GM12878 (cell line): ENCODE results near the gene CFAP20. TPM values are rescaled to one million over a fixed set of nuclear protein-coding genes. Genes with fewer than 3 reads are reported as not detected.
A peak's percentile ranks its signal among the peaks of the same experiment; 100 is the strongest.

ENCODE experiments used
- ATAC-seq: fragments of 200-7000 bp; cut with Tn5 transposase; 3 replicates; pipeline ENCODE4 v1.9.1; 2020; ENCODE audit warnings: mild to moderate bottlenecking, moderate library complexity
- BruUV-seq: library from RNA; stranded (reverse); fragments of 400-500 nt; replicated peaks from 2 replicates; lab custom pipeline; 2021; lab: Mats Ljungman, UMichigan
- CTCF ChIA-PET: fragments of 300-600 bp; sonication (Branson Sonifier 250); formaldehyde crosslinking; extraction: SDS; loops from one replicate; lab custom pipeline; 2021; ENCODE audit warnings: inconsistent platforms; lab: Yijun Ruan, JAX
- POLR2A ChIA-PET: fragments of 350-600 bp; formaldehyde crosslinking; extraction: SDS; loops from one replicate; lab custom pipeline; 2021; ENCODE audit warnings: inconsistent platforms; lab: Charles Lee
- RAD21 ChIA-PET: fragments of 300-600 bp; sonication (Branson Sonifier 250); formaldehyde crosslinking; loops from one replicate; lab custom pipeline; 2023; ENCODE audit warnings: antibody characterized with exemption; ENCODE audit not compliant: unreplicated experiment; lab: Charles Lee
- SMC1A ChIA-PET: fragments of 300-600 bp; sonication (Branson Sonifier 250); formaldehyde crosslinking; loops from one replicate; lab custom pipeline; 2023; ENCODE audit not compliant: unreplicated experiment, uncharacterized antibody; lab: Charles Lee
- DNase-seq: peaks from one replicate; pipeline ENCODE4 v3.0.0-alpha.2; 2011; ENCODE audit warnings: low read depth, low spot score
- FAIRE-seq: peaks from 3 replicates; lab custom pipeline; 2011; peaks lifted over from hg19 to GRCh38; lab: Jason Lieb, UNC
- H2AFZ ChIP-seq: 2 replicates; pipeline ENCODE4 v1.6.0; 2011; ENCODE audit warnings: low read depth, low read length, control low read depth; ENCODE audit not compliant: control insufficient read depth
- H3K27ac ChIP-seq: 2 replicates; pipeline ENCODE4 v1.5.1; 2011; ENCODE audit warnings: control low read depth; ENCODE audit not compliant: control insufficient read depth, insufficient read depth
- H3K27me3 ChIP-seq, 2 experiments: replicated peaks in 1 of 2; 2 replicates each; pipeline versions ENCODE4 v1.6.0 to v1.6.1; 2011; ENCODE audit warnings: low read length in 1 of 2; ENCODE audit not compliant: control insufficient read depth in 2 of 2, insufficient read depth in 2 of 2
- H3K36me3 ChIP-seq, 2 experiments: 2 replicates each; pipeline ENCODE4 v1.5.1; 2011; ENCODE audit warnings: low read length in 1 of 2; ENCODE audit not compliant: control insufficient read depth in 2 of 2, insufficient read depth in 2 of 2
- H3K4me1 ChIP-seq: 2 replicates; pipeline ENCODE4 v1.6.1; 2011; ENCODE audit warnings: mild to moderate bottlenecking, low read length, moderate library complexity, mixed read lengths; ENCODE audit not compliant: control insufficient read depth, insufficient read depth
- H3K4me2 ChIP-seq: 2 replicates; pipeline ENCODE4 v1.6.0; 2011; ENCODE audit warnings: control low read depth; ENCODE audit not compliant: control insufficient read depth, insufficient read depth
- H3K4me3 ChIP-seq: fragments of 200-600 bp; sonication (generic); 2 replicates; pipeline ENCODE4 v1.5.1; 2016
- H3K79me2 ChIP-seq: 2 replicates; pipeline ENCODE4 v1.6.0; 2011; ENCODE audit warnings: low read length; ENCODE audit not compliant: control insufficient read depth, insufficient read depth
- H3K9ac ChIP-seq: 2 replicates; pipeline ENCODE4 v1.8.0; 2011; ENCODE audit warnings: low read length, control low read depth, mixed read lengths; ENCODE audit not compliant: control insufficient read depth, insufficient read depth
- H3K9me3 ChIP-seq: replicated peaks from 3 replicates; pipeline ENCODE4 v1.5.1; 2011; ENCODE audit warnings: mild to moderate bottlenecking, low read length; ENCODE audit not compliant: control insufficient read depth, insufficient read depth
- H4K20me1 ChIP-seq: 2 replicates; pipeline ENCODE4 v1.6.0; 2011; ENCODE audit not compliant: control insufficient read depth, insufficient read depth
- CBX3 ChIP-seq: fragments of 200-600 bp; sonication (generic); IDR thresholded peaks from 2 replicates; pipeline ENCODE4 v1.6.1; 2016; ENCODE audit warnings: low read depth, borderline replicate concordance
- CEBPB ChIP-seq, 2 experiments: fragments of 150-350 bp in 1 of 2; IDR thresholded peaks; 2 replicates each; pipeline ENCODE4 v1.6.1; 2012 to 2014; ENCODE audit warnings: low read depth in 2 of 2, low read length in 2 of 2, borderline replicate concordance in 1 of 2, inconsistent platforms in 1 of 2
- CREM ChIP-seq: IDR thresholded peaks from 2 replicates; pipeline ENCODE4 v1.6.1; 2014; ENCODE audit warnings: antibody characterized with exemption, low read depth
- FOS ChIP-seq: IDR thresholded peaks from 3 replicates; pipeline ENCODE4 v1.6.1; 2011; ENCODE audit warnings: borderline replicate concordance; ENCODE audit not compliant: insufficient read length; ENCODE audit errors: extremely low read depth
- SIN3A ChIP-seq: IDR thresholded peaks from 2 replicates; pipeline ENCODE4 v1.6.1; 2012; ENCODE audit warnings: low read depth, low read length, improper control_type of control experiment
- SMAD1 ChIP-seq: fragments of 450-650 bp; IDR thresholded peaks from 2 replicates; pipeline ENCODE4 v1.6.1; 2018; ENCODE audit warnings: mild to moderate bottlenecking, low read depth; ENCODE audit not compliant: partially characterized antibody
- SP1 ChIP-seq: IDR thresholded peaks from one replicate; pipeline ENCODE4 v1.6.1; 2011; ENCODE audit warnings: low read depth, low read length
- SPI1 ChIP-seq: IDR thresholded peaks from 2 replicates; pipeline ENCODE4 v1.6.1; 2011; ENCODE audit warnings: low read depth, mild to moderate bottlenecking, low read length, moderate library complexity, borderline replicate concordance; ENCODE audit not compliant: insufficient read depth
- YBX1 ChIP-seq: fragments of 450-650 bp; IDR thresholded peaks from 2 replicates; pipeline ENCODE4 v1.6.1; 2016; ENCODE audit warnings: antibody characterized with exemption
- WGBS: methylation state at CpG from one replicate; pipeline ENCODE4 v1.1.6; 2016; ENCODE audit warnings: low lambda C conversion rate; ENCODE audit not compliant: insufficient replicate concordance, insufficient coverage; ENCODE audit errors: missing lambda C conversion rate; 5-methylcytosine and 5-hydroxymethylcytosine counted together
- in situ Hi-C: fragments of 300-500 bp; cut with MboI; formaldehyde crosslinking; loops from 9 replicates; pipeline ENCODE4 v1.14.3; 2018; ENCODE audit warnings: mixed read lengths
- intact Hi-C: fragments of 100-400 bp; cut with micrococcal nuclease; formaldehyde crosslinking; loops from one replicate; pipeline ENCODE4 v1.14.2; 2022; ENCODE audit not compliant: unreplicated experiment
- polyA plus RNA-seq, 11 experiments: library from polyadenylated mRNA; depleted of rRNA in 4 of 11; unstranded in 6 of 11; stranded (reverse) in 5 of 11; fragments of >200 nt; fragmentation: Nextera tagmentation in 4 of 11; fragmentation: Illumina TruSeq in 1 of 11; extraction: Ambion mirVana in 4 of 11; extraction: Trizol in 1 of 11; gene quantifications; 1 replicate in 1 of 11; 2 replicates in 10 of 11; pipeline versions ENCODE4 v1.2.1 to v1.2.3, GENCODE V29; 2011 to 2016; ENCODE audit warnings: inconsistent platforms in 2 of 11, missing spikeins in 2 of 11, low read depth in 1 of 11
- total RNA-seq, 4 experiments: library from RNA; depleted of rRNA in 3 of 4; stranded (reverse); fragments of >200 nt in 3 of 4; fragmentation: Illumina TruSeq in 1 of 4; extraction: Trizol in 1 of 4; gene quantifications; 2 replicates each; pipeline versions ENCODE4 v1.2.1 to v1.2.3, GENCODE V29; 2013 to 2021
- TF ChIP-seq, protein P1 (sequence below): fragments of 450-650 bp; IDR thresholded peaks from 2 replicates; pipeline ENCODE4 v1.6.1; 2017; ENCODE audit warnings: borderline replicate concordance

Gene CFAP20
- total and polyA plus RNA-seq, 10 of the 15 experiments (the other 5 are each of a cell fraction or from before 2014, with no cell fraction given) = 10.9 to 61.7 (median 46.2) TPM

DNA sequence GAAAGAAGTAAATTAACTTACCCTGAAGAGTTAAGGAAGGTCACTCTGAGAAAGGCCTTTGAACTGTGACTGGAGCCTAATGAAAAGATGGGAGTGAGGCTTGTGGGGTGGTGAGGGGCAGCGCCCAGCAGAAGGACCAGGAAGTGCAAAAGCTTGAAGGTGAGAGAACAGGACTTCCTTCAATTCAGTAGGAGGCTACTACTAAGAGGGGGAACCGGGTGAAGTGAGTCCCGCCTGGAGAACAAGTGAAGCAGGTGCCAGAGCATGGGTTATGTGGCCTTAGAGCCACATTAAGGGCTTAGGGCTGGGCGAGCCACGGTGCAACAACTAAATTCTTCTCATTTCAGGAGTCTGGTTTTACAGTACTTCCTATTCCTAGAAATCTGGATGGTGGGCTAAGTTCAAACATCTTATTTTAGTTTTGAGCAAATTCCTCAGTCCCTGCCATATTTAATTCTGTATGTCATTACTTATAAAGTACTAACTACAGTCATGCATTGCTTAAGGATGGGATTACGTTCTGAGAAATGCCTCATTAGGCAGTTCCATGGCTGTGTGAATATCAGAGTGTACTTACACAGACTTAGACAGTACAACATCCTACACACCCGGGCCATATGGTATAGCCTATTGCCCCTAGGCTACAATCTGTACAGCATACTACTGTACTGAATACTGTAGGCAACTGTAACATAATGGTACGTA is 5.1 kb downstream of the CFAP20 start:
- WGBS = 36% methylated on average over 8 of the region's 8 CpGs
- no peak for DNase-seq
- in situ Hi-C loops = no loop called here
- no peak for FAIRE-seq
- H3K79me2 ChIP-seq = peaks cover 77% of the 10 kb centered on the region
- BruUV-seq = no TSS peak
- H2AFZ ChIP-seq = no peak overlapping the region
- no peak overlapping the region; the same call in 1 of the 2 replicates for H3K27ac ChIP-seq
- no peaks in the 10 kb centered on the region for H3K9me3 ChIP-seq
- H3K4me2 ChIP-seq = peak overlapping the region; percentile 44
- intact Hi-C loops = loop anchor here (2.0 to 10.0 kb wide), 3 partner anchors 103 to 679 kb away; partner anchors contain the start of genes CIAPIN1 and COQ9
- H3K9ac ChIP-seq = no peak overlapping the region; the same call in 1 of the 2 replicates
- ATAC-seq = no peak
- TF ChIP-seq FOS = no peak
- no peak for TF ChIP-seq YBX1
- ChIA-PET SMC1A (interaction anchor here (0.8 to 4.5 kb wide), 5 partner anchors 15 to 105 kb away, joined by 4 to 50 read pairs (median 17); no protein-coding TSS in a partner anchor), CTCF (interaction anchor here (0.5 to 13.7 kb wide), 10 partner anchors 24 to 389 kb away, joined by 3 to 186 read pairs (median 4); partner anchors contain the start of genes KATNB1, MMP15 and ZNF319), RAD21 (interaction anchor here (0.5 to 3.7 kb wide), 6 partner anchors 15 to 420 kb away, joined by 3 to 24 read pairs (median 3); no protein-coding TSS in a partner anchor), POLR2A (no interaction called here)
- peaks cover 21% of the 10 kb centered on the region for H3K4me1 ChIP-seq
- peaks cover 5% of the 10 kb centered on the region; the same call in 1 of the 2 replicates for H4K20me1 ChIP-seq
- H3K36me3 ChIP-seq = peaks cover 0 to 4% of the 10 kb centered on the region in 2 experiments; a peak in 1 of 4 replicates
- H3K4me3 ChIP-seq = 0 out of 2 replicates have a peak overlapping the region, but pooled peaks have one; percentile 8
- H3K27me3 ChIP-seq = no peaks in the 10 kb centered on the region

DNA sequence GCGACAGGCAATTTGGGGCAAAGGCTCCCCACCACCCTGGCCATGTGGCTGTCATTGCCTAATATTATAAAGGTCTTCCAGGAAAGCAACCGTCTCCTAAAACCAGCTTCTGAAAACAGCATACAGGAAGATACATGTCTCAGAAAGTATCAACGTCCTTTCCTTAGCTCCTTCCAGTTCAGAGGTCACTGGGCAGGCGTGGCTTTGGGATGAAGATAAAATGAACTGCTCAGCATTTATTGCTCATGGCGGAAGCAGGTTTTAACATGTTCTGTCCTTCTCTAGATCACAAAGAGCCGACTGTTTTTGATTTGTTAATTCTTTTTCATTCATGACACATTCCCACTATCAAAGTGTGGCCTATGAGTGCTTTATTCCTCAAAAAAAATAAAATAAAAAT is 8.0 kb downstream of the CFAP20 start:
- no peaks in the 10 kb centered on the region for H3K27me3 ChIP-seq
- no peaks in the 10 kb centered on the region; the same call in 1 of the 2 replicates for H4K20me1 ChIP-seq
- H3K36me3 ChIP-seq = peaks cover 0 to 4% of the 10 kb centered on the region in 2 experiments; a peak in 3 of 4 replicates
- ATAC-seq (no peak), FAIRE-seq (no peak), DNase-seq (no peak)
- H3K79me2 ChIP-seq = peaks cover 50% of the 10 kb centered on the region
- BruUV-seq = no TSS peak
- WGBS = 76% methylated on average over 6 of the region's 6 CpGs
- in situ Hi-C loops = no loop called here
- SMC1A ChIA-PET = interaction anchor here (0.7 to 4.5 kb wide), 28 partner anchors 8 to 544 kb away, joined by 3 to 50 read pairs (median 4); partner anchors contain the start of genes CFAP20, MMP15 and ZNF319
- no peaks in the 10 kb centered on the region for H3K9me3 ChIP-seq
- RAD21 ChIA-PET = interaction anchor here (0.8 to 4.4 kb wide), 13 partner anchors 12 to 122 kb away, joined by 3 to 61 read pairs (median 5); partner anchors contain the start of gene MMP15
- POLR2A ChIA-PET = interaction anchor here (0.6 to 2.4 kb wide), 4 partner anchors 18 to 200 kb away, joined by 3 to 12 read pairs (median 4); no protein-coding TSS in a partner anchor
- H3K4me2 ChIP-seq = no peak overlapping the region
- no peak overlapping the region for H2AFZ ChIP-seq
- no peak overlapping the region; the same call in 1 of the 2 replicates for H3K27ac ChIP-seq
- CTCF ChIA-PET = interaction anchor here (0.7 to 13.7 kb wide), 29 partner anchors 8 to 221 kb away, joined by 3 to 186 read pairs (median 6); partner anchors contain the start of genes CFAP20 and USB1
- H3K4me3 ChIP-seq = no peak overlapping the region
- intact Hi-C loops = loop anchor here (5.0 to 10.0 kb wide), 2 partner anchors 224 to 676 kb away; partner anchors contain the start of genes CIAPIN1 and COQ9
- H3K4me1 ChIP-seq = peaks cover 12% of the 10 kb centered on the region
- H3K9ac ChIP-seq = no peak overlapping the region
- TF ChIP-seq, protein P1, sequence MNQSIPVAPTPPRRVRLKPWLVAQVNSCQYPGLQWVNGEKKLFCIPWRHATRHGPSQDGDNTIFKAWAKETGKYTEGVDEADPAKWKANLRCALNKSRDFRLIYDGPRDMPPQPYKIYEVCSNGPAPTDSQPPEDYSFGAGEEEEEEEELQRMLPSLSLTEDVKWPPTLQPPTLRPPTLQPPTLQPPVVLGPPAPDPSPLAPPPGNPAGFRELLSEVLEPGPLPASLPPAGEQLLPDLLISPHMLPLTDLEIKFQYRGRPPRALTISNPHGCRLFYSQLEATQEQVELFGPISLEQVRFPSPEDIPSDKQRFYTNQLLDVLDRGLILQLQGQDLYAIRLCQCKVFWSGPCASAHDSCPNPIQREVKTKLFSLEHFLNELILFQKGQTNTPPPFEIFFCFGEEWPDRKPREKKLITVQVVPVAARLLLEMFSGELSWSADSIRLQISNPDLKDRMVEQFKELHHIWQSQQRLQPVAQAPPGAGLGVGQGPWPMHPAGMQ = no peak
- TF ChIP-seq SMAD1 (no peak), SIN3A (no peak), YBX1 (no peak), CEBPB (IDR thresholded peaks at IDR 0.05; ENCODE audit: borderline replicate concordance in 1 of 2, low read depth in 2 of 2, low read length in 2 of 2) (no peak), SP1 (no peak), SPI1 (no peak), CREM (no peak), CBX3 (no peak)
